GM21619 (cell line): ENCODE measurements around the gene PTH.

Experiments used
- ATAC-seq: cut with Tn5 transposase; IDR thresholded peaks from one replicate; pipeline ENCODE4 v1.9.1; 2021; ENCODE audit not compliant: unreplicated experiment

Gene PTH

DNA sequence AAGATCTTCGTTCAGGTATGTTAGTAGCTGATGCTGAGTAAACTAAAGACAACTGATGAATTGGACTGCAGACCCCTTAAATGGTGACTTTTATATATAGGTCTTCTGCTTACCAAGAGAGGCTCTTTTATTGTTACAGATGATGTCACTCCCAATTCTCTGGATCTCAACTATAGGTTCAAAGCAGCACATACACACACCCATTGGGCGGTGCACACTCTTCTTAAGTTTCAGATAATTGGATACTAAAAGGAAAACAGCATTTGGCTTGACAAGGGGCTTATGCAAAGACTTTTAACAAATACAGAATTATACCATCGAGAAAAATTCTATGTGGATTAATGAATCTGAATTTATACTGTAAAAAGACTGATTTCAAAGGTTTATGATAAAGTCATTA, at the start of gene PTH:
PTH (minus strand) TSS at position 69 of the 400 bp plus-strand sequence. CDS start 3,142 bp downstream, outside the sequence.
- no peak for ATAC-seq

DNA sequence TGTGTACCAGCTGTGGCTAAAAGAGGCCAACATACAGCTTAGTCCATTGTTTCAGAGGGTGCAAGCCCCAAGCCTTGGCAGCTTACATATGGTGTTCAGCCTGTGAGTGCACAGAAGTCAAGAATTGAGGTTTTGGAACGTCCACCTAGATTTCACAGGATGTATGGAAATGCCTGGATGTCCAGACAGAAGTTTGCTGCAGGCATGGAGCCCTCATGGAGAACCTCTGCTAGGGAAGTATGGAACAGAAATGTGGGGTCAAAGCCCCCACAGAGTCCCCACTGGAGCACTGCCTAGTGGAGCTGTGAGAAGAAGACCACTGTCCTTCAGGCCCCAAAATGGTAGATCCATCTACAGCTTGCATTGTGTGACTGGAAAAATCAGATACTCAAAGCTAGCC, 42.2 kb upstream of the PTH start:
- no peak for ATAC-seq

DNA sequence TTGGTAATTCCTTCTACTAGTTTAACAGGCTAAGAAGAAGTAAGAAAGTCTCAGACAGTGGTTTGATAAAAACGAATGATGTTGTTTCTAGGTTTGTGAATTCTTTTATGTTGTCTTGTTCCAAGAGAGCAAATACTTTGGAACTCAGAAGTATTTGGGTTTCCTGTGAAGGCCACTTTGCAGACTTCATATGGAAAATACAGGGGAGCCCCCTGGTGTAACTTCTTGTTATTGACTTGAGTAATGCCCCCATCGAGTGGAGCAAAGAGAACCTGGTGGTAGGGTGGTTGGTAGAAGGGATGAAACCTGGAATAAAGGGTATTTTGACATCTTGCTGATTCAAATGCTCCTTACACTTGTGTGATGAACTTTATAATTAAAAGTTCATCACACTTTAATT, 40.0 kb upstream of the PTH start:
- ATAC-seq: no peak

DNA sequence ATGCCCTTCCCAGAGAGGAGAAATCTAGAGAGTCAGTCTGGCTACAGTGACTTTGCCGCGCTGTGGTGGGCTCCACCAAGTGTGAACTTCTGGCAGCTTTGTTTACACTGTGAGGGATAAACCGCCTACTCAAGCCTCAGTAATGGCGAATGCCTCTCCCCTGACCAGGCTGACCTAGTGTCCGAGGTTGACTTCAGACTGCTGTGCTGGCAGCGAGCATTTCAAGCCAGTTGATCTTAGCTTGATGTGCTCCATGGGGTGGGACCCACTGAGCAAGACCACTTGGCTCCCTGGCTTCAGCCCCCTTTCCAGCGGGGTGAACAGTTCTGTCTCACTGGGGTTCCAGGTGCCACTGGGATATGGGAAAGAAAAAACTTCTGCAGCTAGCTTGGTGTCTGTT, 38.6 kb upstream of the PTH start:
- ATAC-seq: no peak

DNA sequence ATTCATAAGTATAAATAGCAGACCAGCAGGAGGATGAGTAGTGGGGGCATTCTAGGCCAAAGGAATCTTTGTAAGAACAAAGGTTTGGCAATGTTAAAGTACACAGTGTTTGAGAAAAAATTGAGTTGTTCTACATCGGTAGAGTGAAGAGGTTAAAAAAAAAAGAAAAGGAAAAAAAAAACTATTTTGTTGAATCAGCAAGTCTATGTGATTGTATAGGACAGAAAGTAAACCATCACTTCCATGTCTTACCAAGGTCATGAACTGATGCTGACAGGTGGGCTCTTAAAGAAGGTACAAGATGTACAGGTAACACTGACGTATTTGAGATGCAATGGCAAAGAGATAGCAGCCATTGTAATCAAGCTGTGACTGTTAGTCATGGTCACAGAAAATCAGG, 29.5 kb upstream of the PTH start:
- ATAC-seq: no peak

DNA sequence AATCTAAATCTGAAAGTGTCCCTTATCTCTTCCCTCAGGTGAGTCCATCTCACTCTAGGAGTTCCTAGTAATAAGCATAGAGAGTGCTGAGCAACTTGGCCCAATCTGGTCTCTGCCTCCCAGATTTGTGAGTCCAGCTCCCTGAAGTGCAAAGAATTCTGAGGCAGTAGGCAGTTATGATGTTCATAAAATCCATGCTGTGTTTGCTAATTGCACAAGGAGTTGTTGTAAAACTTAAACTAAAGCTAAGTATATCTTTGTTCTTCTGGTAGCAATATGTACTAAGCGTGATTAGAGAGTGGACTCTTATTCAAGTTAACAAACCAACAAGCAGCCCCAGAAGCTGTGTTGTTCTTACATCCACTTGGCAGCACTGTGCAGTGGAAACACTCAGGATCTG, 7.6 kb upstream of the PTH start:
- no peak for ATAC-seq

DNA sequence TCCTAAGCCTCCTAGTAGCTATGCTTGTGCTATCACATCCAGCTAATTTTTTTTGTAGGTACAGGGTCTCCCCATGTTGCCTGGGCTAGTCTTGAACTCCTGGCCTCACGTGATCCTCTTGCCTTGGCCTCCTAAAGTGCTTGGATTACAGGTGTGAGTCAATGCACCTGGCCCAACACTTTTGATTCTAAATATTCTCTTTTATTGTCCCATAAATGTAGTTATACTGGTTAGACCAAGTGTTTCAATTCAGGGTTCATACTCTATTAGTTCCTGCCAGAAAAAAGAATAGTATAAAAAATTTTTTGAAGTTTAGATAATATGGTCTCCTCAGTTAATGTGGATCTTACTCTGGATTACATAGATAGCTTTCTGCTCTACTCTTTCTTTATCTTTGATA, 6.7 kb upstream of the PTH start:
- ATAC-seq: no peak

DNA sequence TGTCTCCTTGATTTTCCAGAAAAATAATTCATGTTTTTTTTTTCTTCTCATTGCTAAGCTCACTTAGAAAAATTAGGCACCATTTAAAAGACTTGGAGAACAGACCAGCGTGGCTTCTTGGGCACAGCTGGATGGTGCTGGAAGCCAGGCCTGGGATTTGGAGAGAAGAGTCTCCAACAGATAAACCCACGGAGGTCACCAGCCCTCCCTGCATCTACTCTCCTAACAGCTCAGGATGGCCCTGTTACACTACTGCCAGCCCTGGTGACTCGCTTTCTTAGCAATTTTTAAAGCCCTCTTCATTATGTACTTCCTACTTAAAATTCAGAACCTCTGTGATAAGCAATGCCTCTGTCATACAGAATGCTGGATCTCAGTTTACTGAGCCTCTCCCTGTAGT, 1.7 kb downstream of the PTH start:
- ATAC-seq: no peak

DNA sequence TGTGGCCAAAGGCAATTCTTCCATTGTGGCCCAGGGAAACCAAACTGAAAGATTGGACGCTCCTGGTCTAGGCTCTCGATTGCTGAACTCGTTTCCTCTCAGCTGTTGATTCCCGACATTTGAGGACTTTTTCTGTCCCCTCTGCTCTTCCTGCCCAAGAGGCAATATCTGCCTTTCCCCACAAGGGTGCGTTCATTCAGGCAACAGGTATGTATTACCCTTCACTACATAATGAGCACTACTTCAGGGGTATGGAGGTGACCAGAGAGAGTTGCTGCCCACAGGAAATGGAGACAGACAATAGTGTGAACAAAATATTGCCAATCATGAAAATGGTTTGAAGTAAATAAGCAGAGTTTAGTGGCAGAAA, 8.2 kb downstream of the PTH start:
- no peak for ATAC-seq

DNA sequence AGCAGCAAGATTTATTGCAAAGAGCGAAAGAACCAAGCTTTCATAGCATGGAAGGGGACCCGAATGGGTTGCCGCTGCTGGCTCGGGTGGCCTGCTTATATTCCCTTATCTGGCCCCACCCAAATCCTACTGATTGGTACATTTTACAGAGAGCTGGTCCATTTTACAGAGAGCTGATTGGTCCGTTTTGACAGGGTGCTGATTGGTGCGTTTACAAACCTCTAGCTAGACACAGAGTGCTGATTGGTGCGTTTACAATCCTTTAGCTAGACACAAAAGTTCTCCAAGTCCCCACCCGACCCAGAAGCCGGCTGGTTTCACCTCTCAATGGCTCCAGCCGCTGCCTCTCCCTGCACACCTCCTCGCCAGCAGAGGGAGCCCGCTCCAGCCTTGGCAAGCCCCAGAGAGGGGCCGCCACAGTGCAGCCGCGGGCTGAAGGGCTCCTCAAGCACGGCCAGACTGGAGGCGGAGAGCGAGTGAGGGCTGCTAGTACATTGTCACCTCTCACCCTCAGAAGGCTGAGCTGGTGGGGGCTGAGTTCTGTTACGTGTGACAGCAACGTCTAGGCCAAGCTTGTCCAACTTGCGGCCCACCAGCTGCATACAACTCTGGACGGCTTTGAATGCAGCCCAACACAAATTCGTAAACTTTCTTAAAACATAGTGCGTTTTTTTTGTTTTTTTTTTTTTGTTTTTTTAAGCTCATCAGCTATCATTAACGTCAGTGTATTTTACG, 8.7 kb downstream of the PTH start:
- ATAC-seq: peak; percentile 73

DNA sequence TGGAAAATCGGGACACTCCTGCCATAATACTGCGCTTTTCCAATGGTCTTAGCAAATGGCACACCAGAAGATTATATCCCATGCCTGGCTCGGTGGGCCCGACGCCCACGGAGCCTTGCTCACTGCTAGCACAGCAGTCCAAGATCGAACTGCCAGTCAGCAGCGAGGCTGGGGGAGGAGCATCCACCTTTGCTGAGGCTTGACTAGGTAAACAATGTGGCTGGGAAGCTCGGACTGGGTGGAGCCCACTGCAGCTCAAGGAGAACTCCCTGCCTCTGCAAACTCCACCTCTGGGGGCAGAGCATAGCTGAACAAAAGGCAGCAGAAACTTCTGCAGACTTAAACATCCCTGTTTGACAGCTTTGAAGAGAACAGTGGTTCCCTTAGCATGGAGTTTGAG, 15.6 kb downstream of the PTH start:
- ATAC-seq: no peak

DNA sequence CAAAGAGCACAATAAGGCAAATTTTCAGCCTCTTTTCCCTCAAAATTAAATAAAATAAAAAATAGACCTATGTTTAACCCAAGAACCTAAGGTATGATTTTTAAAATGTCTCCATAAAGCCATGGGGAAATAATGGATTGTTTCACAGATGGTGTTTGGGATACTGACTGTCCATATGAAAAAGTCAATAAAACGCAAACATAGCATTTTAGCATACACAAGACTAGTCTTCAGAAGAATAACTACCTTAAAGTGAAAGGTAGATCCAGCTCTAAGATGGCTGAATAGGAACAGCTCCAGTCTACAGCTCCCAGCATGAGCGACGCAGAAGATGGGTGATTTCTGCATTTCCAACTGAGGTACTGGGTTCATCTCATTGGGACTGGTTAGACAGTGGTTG, 16.1 kb downstream of the PTH start:
- ATAC-seq: no peak

DNA sequence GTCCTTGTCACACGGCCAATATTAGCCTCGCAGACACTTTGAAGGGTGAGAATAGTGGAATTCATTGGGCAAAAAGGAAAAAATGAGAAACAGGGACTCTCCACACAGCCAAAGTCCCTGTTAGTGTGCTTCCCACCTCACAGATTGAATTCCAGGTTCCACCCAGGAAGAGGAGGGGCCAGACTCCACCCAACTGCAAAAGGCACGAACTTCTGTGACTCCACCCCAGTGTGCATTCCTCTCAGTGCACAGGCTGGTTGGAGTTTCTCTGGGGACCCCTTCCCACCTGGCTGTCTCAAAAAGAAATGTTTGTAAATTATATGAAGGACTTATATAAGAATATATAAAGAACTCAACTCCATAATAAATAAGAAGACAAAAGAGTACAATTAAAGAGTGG, 20.7 kb downstream of the PTH start:
- ATAC-seq: no peak

DNA sequence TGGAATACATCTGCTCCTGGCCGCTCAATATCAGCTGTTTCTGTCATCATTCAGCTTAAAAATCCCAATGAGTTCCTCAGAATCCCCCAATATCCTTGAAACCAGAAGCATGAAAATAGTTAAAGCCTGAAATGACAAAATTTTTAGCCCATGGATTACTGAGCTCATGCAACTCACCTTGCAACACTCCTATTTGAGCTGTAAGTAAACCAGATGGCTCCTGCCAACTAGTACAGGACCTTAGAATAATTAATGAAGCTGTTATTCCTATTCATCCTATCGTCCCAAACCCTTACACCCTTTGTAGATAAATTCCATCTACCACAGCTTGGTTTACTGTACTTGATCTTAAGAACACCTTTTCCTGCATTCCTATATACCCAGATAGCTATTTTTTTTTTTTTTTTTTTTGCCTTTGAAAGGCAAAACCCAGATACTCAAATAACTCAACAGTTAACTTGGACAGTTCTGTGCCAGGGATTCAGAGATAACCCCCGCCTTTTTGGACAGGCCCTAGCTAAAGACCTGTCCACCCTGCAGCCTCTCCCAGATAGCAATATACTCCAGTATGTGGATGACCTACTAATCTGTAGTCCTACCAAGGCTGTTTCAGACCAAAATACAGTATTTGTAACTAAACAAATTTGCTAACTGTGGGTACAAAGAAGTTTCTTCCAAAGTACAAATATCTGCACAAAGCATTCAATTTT, 22.6 kb downstream of the PTH start:
- no peak for ATAC-seq

DNA sequence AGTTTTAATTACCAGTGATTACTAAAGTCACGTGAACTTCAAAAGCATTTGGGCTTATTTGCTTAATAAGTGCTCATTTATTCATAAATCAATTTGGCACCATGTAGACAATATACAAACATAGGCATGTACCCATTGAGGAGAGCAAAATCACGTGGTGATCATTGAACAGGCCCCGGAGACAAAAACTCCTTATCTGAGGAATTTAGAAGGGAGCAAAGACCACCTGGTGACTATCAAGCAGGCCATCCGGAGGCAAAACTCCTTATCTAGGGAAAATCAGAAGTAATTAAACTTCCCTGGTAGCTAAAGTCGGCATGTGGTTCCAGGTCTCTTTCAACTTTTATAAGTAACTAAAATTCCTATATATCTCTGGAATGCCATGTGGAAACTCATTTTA, 27.0 kb downstream of the PTH start:
- ATAC-seq: no peak

DNA sequence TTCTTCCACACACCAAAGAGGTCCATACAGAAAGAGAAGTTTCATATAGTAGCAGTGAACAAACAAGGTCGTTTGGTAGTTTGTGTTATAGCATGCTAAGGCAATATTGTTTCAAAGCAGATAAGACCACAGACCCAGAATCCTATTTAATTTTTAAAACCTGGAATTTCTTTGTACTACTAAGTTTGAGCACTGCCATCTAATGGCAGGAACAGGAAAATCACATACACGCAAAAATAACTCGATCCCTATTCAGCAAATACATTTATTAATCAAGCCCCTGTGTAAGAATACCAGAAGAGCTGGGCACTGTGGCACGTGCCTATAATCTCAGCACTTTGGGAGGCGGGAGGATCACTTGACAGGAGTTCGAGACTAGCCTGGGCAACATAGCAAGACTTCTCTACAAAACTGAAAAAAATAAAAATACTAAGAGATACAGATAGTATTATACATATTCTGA, 29.9 kb downstream of the PTH start:
- ATAC-seq: no peak

DNA sequence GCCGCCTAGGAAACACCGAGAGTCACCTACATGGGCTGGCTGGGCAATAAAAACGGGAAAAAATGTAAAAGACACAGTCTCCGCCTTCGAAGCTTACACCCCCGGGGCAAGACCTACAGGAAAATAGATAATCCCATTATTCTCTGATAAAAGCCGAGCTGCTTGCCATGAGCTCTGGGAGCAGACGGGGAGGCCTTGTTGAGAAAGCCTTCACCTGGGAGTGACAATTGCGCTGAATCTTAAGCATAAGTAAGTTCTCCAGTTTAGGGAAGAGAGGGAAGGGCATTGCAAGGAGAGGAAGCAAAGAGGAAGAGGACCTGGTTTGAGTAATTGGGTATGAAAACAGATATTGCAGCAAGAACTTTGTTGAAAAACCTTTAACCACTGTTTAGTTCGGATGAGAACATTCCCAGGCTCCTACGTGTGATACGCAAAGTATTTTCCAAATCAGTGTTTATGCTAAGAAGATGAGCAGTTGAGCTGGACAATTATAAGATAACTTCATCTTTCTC, 32.0 kb downstream of the PTH start:
- ATAC-seq: no peak

DNA sequence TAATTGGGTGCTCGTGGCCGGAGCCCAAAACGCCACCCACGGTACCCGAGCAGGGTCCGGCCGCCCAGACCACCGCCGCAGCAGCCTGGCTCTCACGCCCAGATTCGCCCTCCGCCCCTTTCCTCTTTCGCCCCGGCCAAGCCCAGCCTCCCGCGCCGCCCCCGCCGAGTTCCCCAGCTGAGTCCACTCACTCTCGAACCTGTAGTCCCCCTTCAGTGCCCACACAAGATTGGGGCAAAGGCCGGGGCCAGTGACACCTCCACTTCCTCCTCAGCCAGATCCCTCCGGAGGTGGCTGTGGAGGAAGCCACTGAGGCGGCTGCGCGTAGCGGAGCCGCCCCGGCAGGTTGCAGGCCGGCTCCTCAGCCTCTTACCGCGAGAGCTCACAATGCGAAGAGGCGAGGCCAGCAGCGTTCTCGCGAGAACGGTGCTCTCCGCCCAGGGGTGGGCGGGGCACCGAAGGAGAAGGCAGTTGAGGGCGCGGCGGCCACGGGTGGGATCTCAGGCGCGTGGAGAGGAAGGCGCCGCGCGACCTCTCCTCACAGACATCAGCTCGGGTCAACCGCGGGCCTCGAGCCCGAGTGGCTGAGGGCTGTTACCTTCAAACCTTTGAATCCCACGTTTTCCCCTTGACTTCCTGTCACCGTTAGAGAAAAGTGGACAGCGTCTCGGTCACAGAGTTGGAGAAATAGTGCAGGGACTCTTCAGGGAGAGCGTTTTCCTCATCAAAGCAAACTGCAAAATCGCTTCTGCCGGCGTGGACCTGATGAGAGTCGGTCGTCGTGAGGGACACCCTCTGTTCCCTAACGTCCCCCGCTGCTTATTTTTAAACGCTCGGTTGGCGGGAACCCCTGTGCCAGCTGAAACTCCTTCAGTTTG, 32.7 kb downstream of the PTH start, which contains the start of gene BTBD10:
BTBD10 (minus strand) TSS at position 322 of the 878 bp plus-strand sequence. CDS start 18,098 bp downstream, outside the sequence.
- ATAC-seq: peak; percentile 97

DNA sequence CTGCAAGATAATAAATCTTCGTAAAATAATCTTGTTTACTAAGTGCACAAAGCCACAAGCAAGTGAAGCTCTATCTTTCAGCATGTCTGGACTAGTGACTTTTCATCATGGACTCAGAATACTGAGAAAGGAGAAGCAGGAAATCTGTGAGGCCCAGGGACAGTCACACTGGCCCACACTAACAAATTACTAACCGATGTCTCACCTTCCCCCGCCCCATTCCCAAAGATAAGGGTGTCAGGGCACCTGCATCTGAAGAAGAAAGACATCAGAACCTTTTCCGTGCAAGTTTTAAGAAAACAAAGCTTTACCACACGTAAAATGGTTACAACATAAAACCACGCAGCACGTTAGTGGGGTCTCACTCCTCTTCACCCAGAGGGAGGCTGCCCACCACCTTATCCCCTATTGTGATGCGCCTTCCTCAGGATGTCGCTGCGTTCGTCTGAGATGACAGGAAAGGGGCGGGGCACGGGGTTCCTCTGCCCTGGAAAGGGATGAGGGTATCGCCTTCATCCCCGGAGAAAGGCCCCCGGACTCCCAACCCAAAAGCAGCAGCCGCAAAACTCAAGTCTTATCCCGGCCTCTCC, 33.4 kb downstream of the PTH start:
- peak; percentile 43 for ATAC-seq

DNA sequence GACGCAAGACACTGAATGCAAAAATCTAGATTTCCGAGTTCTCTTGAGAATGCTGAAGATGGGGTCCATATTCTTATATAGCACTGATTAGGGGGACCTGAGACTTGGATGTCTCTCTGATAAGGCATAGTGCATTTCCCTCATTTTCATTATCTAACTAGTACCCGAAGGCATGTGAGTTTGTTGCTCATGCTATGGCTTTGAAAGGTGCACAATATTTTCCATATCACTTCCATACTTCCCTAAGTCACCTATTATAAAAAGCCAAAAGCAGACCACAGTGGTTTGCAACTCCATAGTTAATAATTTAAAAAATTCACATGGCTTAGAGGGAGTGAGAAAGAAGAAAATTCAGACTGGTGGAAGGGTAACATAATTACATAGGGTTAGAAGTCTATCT, 34.5 kb downstream of the PTH start:
- ATAC-seq: no peak

DNA sequence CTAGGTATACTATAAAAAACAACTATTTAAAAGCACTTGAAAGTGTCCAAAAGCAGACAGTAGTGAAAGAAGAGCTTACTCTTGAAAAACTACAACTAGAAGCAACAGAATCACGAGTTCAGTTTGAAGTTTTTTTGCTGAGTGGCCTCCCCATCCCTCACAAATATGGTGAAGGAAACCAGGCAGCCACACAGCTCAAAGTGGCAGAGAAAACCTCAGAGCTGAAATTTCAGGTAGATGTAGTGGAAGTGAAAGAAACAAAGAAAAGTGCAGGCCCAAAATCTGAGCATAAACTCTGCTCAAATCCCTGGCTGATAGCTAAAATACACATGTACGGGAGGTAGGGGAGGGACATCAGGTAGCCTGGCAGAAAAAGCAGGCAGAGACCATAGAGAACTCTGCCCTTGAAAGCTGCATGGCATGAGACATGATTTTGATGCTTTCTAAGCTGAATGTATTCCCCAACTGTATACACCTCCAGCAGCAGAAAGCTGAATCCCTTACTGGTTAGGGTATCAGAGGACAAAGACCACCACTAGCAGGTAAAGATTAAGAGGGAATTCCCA, 44.9 kb downstream of the PTH start:
- ATAC-seq: no peak
